PC-3 (cell line): ENCODE data around the gene NUB1.

Experiments
- EZH2 ChIP-seq: fragments of 300-600 bp; sonication (generic); IDR thresholded peaks from one replicate; pipeline ENCODE4 v1.6.1; 2017; ENCODE audit warnings: antibody characterized with exemption, mild to moderate bottlenecking, low read length; ENCODE audit not compliant: unreplicated experiment
- EZH2phosphoT487 ChIP-seq: fragments of 300-600 bp; sonication (generic); IDR thresholded peaks from 2 replicates; pipeline ENCODE4 v1.6.1; 2018; ENCODE audit warnings: mild to moderate bottlenecking, antibody characterized with exemption, low read length, borderline replicate concordance
- TF ChIP-seq, protein P1 (sequence below): fragments of 300-600 bp; sonication (generic); conservative IDR thresholded peaks from 2 replicates; pipeline ENCODE4 v1.5.1; 2017; ENCODE audit warnings: antibody characterized with exemption, low read depth, mild to moderate bottlenecking, low read length

- TF ChIP-seq, protein P1, sequence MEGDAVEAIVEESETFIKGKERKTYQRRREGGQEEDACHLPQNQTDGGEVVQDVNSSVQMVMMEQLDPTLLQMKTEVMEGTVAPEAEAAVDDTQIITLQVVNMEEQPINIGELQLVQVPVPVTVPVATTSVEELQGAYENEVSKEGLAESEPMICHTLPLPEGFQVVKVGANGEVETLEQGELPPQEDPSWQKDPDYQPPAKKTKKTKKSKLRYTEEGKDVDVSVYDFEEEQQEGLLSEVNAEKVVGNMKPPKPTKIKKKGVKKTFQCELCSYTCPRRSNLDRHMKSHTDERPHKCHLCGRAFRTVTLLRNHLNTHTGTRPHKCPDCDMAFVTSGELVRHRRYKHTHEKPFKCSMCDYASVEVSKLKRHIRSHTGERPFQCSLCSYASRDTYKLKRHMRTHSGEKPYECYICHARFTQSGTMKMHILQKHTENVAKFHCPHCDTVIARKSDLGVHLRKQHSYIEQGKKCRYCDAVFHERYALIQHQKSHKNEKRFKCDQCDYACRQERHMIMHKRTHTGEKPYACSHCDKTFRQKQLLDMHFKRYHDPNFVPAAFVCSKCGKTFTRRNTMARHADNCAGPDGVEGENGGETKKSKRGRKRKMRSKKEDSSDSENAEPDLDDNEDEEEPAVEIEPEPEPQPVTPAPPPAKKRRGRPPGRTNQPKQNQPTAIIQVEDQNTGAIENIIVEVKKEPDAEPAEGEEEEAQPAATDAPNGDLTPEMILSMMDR, result no peak
- TF ChIP-seq EZH2 (no peak), EZH2phosphoT487 (no peak)
These were observed 10.9 kb downstream of the NUB1 start for GRCh38 chr7:151352512-151352911.
